ENCODE results near the gene OR6K2. TPM values are rescaled to one million over a fixed set of nuclear protein-coding genes. Genes with fewer than 3 reads are reported as not detected.
"Not testable (repeated sequence)": the region's sequence is repeated elsewhere in the genome, so short reads cannot be mapped to it uniquely, and the experiment has no call there.

OR6K2 gene, protein sequence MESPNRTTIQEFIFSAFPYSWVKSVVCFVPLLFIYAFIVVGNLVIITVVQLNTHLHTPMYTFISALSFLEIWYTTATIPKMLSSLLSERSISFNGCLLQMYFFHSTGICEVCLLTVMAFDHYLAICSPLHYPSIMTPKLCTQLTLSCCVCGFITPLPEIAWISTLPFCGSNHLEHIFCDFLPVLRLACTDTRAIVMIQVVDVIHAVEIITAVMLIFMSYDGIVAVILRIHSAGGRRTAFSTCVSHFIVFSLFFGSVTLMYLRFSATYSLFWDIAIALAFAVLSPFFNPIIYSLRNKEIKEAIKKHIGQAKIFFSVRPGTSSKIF
- total RNA-seq = not detected

DNA sequence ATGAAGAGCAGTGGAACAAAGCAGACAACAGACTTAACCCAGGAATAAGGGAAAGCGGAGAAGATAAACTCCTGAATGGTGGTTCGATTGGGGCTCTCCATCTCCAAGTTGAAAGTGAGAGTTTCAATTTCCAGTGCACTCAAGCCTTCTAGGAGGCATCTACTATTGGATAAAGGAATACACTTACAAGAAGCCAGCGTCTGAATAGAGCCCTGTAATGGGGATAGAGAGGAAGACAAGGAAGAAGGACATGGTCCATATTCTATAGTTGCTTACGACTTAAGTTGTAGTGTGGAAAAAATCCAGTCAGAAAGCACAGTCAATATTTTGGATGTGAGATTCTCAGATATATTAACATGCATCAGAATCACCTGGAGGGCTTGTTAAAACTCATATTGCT lies at the start of gene OR6K2:
OR6K2 (minus strand) TSS at position 101 of the 400 bp plus-strand sequence; CDS start at position 101, 0 bp downstream.
- DNase-seq = no peak

DNA sequence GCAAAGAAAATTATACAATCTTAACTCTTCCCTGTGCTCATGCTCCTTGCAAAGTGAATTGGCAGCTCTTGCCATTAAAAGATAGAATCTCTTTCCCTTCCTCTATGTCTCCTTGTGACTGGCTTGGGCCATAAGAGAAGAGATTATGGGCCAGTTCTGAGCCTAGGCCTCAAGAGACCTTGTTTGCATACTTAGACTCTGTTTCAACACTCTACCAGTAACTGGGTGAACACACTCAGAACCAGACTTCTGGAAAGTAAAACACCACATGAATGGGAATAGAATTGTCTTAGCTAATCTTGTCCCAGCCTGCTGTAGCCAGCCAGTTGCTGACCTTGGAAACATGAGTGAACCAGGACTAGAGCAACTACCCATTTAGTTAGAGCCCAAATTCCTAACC lies 35.4 kb upstream of the OR6K2 start:
- no peak for DNase-seq

DNA sequence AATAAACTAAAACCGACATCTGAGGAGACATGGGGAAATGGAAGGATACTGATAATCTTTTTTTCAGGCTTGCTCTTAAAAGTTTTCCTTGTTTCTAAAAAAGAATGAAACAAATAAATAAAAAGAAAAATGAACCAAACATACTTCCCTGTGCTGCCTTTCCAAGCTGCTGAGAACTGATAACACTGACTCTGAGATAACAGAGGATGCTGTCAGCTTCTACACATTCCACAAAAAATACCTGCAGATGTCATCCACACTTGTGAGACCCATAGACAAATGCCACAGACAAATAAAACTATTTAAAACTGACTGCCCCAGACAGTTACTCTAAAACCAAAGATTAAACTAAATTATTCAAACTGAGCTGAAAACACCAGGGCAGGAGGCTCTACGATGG lies 32.1 kb upstream of the OR6K2 start:
- DNase-seq = no peak

DNA sequence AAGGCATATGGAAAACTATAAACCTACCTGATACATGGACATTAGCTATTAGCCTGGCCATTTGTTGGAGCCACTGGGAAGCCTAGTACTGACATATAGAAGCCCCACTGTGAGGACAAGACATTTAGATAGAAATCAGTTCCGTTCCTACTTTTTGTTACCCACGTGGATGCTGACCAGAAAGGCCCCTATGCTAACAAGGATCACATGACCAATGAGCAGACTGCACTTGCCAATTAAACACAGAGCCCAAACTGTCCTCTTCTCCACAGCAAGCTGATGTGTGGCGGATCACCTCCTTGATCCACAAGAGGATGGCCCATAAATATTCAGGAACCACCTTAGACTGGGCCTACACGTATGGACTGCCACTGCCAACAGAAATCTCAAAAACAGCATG lies 31.3 kb upstream of the OR6K2 start:
- no peak for DNase-seq

DNA sequence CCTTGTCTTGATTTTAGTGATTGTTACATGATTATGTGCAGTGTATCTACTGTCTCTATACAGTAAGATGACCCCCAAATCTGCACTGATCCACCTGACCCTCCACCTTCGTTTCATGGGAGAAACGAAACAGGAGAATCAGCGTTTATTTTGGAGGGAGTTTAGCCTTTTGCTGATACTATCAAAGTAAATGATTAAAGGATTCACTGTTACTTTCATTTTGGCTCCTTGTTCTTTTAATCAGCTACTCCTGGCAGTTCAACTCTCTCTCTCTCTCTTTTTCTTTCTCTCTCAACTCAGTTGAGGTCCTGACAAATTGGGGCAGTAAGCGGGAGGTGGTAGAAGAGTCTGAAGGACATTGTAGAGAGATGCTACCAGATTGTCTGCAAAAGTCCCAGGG lies 30.0 kb upstream of the OR6K2 start:
- DNase-seq = no peak

DNA sequence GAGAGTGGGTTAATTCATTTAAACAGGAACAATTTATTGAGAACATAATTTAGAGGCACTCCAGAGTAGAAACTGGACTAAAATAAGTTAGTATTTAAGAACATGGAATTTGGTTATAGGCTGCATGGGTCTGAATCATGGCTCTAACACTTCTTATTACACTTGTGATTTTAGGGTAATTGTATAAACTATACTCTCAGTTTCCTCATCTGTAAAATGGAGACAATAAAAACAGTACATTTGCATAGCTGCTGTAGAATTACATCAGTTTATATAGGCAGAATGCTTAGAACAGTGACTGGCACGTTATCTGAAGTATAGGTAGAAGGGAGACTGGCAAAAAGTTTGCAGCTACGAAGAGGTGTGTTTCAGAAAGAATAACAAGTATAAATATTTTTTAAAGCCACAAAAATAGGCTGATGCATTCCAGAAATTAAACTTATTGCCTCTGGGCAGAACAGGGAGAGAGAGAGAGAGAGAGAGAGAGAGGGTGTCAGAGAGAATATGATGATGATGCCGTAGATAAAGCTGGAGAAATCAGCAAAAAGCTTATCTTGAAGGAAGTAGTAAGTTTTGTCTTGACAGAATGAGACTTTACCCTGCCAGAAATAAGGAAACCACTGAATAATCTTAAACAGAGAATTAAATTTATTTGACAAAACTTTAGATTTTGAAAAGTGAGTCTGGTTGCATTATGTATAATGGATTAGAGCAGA lies 28.2 kb upstream of the OR6K2 start:
- no peak for DNase-seq

DNA sequence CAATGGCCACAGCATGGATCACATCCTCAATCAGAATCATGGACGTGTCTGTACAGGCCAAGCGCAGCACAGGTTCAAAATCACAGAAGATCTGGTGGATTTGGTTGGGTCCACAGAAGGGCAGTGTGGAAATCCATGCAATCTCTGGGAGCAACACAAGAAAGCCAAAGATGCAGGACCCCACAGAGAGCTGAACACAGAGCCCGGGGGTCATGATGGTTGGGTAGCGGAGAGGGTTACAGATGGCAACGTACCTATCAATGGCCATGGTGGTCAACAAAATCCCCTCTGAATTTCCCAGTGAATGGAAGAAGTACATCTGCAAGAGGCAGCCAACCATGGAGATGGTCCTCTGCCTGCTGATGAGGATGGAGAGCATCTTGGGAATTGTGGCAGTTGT lies 24.0 kb upstream of the OR6K2 start:
- no peak for DNase-seq

DNA sequence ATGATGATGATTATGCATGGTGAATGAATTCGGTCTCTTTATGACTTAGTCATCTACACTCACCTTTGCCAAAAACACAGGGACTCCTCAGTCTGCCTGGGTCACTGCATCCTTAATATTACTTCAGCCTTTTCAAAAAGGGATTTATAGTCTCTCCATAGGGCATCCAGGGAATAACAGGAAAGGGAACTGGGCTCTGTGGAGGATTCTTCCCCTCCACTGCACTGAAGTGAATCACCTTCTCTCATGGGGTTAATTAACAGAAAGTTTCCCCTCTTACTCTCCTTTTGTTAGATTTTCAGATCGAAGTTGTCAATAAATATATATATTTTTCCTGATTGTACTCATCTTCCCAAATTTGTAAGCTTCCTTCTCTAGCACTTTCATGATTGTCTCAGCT lies 20.2 kb upstream of the OR6K2 start, which contains the start of gene OR6K3:
OR6K3 (minus strand) TSS at position 101 of the 400 bp plus-strand sequence. CDS start 2,605 bp downstream, outside the sequence.
- DNase-seq = no peak

DNA sequence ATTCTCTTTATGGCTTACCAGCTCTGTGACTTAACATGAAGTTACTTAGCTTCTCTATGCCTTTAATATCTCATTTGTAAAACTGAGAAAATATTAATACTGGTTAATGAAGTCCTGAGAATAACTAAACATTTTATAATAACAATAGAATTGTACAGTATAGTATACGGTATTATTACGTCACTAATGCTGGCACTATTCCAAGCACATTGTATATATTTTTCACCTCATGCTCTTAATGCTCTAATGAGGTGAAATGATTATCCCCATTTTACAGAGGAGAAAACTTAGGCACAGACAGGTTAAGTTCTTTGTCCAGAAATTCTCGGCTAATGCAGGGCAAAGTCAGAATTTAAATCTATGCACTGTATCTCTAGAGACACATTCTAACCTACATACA lies 19.2 kb upstream of the OR6K2 start:
- DNase-seq = no peak

DNA sequence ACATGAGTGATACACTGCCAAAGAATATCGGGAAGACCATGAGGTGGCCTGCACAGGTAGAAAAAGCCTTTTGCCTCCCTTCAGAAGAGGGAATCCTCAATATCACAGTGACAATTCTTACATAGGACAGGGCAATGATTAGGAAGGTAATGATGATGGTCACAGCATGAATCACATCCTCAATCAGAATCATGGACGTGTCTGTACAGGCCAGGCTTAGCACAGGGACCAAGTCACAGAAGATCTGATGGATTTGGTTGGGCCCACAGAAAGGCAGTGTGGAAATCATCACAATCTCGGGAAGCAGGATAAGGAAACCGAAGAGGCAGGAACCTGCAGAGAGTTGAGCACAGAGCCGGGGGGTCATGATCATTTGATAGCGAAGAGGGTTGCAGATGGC lies 16.9 kb upstream of the OR6K2 start:
- DNase-seq = no peak

DNA sequence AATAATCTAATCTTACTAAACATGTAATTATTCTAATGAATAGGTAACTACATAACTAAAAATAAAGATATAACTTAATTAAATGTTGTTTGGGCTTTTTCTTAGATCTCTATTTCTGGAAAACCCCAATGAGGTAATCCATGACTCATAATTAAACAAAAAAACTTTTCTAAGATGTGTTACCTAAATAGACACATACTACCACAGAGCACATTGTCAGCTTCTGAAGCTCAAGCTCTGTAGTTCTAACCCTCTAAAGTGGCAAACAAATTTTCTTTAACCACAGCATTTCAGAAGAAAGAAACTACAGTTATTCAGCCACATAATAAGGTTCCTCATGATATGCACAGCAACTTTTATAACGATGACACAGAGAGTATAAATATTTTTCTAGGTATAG lies 15.9 kb upstream of the OR6K2 start:
- DNase-seq = no peak

DNA sequence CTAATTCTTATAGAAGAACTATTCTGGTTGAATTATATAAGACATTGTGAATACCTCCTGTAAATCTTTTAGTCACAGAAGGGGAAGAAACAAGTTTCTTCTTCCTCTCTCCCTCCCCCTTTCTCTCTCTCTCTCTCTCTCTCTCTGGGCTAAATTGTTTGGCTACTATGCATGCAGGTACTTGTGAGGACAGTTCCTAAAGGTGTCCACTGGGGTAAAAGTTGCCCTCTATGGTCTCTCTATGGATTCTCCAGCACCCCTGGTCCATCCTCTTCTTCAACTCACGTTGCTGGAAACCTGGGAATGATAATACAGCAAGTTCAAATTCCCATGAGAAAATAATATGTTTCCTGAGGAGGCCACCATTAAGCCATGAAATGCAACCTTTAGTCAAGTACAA lies 14.3 kb upstream of the OR6K2 start:
- DNase-seq = no peak

DNA sequence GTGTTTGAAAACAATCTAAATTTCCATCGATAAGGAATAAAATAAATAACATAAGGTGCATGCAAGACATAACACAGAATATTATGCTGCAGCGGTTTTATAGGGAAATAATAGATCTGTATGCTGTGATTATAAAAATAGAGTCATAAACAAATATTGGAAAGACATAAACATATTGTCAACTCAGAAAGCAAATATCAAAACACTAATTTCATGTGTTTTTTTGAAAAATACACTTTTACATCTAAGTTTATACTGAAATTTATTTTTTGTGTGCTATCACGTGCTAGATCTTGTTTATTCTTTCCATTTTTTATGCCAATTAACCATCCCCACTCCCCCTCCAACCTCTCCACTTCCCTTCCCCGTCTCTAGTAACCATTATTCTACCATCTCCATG lies 10.6 kb upstream of the OR6K2 start:
- no peak for DNase-seq

DNA sequence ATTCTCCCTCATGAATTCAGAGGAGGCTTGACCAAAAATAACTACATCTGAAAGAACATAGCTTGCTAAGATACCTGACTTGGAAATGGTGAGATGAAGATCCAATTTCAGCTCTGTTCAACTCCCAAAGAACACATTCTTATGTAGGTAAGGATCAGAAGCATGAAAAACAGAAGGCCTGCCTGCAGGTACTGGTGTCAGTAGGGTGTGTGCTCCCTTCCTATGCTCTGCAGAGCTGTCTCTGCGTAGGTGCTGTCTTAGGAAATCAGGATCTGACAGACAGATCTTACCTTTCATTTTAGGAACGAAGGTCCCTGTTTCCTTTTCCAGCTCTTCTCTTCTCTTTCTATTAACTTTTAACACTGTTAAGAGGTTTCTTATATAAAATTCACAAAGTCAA lies 5.6 kb upstream of the OR6K2 start:
- no peak for DNase-seq

DNA sequence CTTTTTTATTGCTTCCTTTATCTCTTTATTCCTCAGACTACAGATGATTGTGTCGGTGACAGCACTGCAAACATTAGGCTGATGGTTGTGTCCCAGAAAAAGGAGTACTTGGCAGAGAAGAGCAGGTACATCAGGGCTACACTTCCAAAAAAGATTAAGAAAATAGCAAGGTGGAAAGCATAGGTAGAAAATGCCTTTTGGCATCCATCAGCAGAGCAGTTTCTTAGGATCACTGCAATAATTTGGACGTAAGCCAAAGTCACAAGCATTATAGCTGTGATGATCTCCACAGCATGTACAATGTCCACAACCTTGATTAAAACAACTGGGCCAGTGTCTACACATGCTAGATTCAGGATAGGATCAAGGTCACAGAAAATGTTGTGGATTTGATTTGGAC lies 5.9 kb downstream of the OR6K2 start:
- DNase-seq = no peak

DNA sequence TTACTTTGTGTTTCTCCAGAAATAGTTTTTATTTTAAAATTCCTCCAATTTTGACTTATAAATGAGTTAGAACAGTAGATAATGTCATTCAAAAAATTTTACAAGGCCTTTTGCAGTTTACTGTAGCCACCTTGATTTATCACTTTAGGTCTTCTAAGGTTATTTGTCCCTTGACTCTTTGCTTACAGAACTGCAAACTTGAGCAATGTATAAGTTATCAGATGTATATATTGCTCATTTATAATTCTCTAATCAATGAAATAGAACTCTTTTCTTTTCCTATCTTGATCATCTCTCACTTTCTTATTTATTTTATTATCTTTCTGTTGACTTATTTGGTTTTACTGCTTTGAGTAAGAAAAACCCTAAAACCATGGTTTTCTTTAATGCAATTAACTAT lies 8.1 kb downstream of the OR6K2 start:
- no peak for DNase-seq

DNA sequence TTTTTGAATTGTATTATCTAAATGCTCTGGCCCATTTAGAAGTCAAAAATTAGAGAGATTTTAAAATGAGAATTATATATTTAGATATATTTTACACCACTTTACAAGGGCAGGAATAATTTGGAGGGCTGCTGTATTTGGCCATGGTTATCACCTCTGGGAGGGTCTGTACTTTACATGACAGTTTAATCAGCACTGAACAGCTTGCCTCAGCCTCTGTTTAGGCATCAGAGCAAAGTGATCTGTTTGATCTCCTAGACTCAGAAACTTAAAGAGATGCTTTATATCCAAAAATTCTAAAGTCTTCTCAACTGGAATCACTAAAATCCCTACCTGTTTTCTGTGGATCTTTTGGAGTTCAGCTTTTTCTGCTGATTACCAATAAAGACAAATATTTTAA lies 8.5 kb downstream of the OR6K2 start:
- no peak for DNase-seq

DNA sequence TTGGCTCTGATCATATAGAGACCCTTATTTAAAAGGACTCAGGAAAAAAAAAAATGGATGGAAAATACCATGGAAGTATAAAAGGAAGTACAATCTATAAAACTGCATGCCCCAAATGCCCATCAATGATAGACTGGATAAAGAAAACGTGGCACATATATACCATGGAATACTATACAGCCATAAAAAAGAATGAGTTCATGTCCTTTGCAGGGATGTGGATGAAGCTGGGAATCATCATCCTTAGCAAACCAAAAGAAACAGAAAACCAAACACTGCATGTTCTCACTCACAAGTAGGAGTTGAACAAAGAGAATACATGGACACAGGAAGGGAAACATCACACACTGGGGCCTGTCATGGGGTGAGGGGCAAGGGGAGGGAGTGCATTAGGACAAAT lies 9.3 kb downstream of the OR6K2 start:
- not testable (repeated sequence) for DNase-seq

DNA sequence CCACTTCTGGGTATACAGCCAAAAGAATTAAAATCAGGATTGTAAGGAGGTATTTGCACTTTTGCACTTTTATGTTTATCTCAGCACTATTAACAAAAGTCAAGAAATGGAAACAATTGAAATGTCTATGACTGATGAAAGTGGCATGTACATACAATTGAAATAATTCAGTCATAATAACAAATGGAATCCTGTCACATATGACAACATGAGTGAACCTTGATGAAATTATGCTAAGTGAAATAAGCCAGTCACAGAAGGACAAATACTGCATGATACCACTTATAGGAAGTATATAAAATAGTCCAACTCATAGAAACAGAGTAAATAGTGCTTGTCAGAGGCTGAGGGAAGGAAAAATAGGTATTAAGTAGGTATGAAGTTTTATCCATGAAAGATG lies 10.6 kb downstream of the OR6K2 start:
- no peak for DNase-seq

DNA sequence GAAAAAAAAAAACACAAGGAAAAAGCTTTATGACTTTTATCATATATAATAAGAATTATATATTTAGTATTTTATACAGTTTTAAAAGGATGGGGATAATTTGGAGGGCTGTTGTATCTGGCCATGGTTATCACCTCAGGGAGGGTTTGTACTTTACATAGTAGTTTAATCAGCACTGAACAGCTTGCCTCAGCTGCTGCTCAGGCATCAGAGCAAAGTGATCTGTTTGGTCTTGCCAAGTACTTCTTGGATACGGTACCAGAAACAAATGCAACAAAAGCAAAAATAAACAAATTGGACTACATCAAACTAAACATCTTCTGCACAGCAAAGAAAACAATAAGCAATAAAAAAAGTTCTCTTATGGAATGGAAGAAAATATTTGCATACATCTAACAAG lies 11.3 kb downstream of the OR6K2 start:
- DNase-seq = peak; percentile 24

DNA sequence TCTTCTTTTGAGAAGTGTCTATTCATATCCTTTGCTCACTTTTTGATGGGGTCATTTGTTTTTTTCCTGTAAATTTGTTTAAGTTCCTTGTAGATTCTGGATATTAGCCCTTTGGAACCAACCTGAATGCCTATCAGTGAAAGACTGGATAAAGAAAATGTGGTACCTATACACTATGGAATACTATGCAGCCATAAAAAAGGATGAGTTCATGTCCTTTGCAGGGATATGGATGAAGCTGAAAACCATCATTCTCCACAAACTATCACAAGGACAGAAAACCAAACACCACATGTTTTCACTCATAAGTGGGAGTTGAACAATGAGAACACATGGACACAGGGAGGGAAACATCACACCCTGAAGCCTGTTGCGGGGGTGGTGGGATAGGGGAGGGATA lies 12.1 kb downstream of the OR6K2 start:
- DNase-seq = not testable (repeated sequence)

DNA sequence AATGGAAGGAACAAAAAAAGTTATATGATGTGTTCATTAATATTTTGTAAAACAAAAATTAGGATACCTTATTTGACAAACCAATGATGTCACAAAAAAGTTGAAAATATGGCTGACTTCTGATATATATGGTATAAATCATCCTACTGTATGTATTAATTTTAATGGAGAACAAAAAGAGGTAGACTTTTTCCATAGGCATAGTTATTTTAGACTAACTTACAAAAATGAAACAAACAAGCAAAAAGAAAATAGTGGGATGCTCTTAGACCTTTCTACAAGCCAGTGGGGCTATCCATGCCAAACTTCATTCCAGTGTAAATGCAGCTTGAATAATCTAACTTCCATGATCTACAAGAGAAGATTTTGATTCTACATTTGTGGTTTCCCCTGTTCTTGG lies 13.4 kb downstream of the OR6K2 start:
- no peak for DNase-seq

DNA sequence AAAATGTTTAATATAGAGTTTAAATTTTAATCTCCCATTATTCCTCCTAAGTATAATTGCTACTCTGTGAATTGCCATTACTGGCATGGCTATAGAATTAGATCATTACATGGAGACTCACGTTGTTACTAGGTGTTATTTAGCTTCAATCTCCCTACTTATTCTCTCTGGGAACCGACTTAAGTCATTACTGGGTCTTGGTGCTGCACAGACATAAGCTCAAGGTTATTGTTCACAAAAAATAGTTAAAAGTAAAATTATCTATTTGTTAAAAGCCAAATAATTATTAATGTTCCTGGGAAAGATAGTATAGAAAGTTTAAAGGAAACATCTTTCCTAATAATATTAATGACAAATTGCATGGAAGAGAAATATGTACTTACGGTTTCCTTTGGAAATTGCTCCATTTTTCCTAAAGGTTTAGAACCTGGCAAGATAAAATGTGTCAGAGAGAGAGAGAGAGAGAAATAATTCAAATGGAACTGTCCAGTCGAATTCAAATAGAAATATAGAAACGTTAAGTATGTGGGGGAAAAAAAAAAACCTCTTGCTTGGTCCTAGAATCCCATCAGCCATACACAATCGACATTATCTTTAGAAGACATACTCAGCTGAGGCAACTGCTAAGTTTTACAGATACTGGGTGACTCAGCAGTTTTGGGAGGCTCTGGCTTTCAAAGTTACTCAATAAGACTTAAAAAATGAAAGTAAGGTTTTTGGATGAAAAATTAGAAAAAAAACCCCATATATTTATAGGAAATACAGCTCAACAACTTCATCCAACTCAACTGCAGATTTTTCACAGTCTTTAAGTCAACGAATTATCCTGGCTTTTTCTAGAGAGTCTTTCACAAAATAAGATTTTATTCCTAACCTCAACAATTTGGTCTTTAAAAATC lies 14.1 kb downstream of the OR6K2 start, which contains the start of gene SPTA1:
SPTA1 (minus strand) TSS at position 605 of the 899 bp plus-strand sequence; CDS start at position 407, 198 bp downstream.
- DNase-seq = peak; percentile 5

All from tongue (tissue), 2 donors.